Neural cell (in vitro differentiated cells): ENCODE data around the gene GALNT16. TPM values are rescaled to one million over a fixed set of nuclear protein-coding genes. Genes with fewer than 3 reads are reported as not detected.
A peak's percentile ranks its signal among the peaks of the same experiment; 100 is the strongest.

ENCODE experiments used
- H2AFZ ChIP-seq: fragments of 200-600, 300-800 bp; sonication (generic), shearing (Covaris generic); 2 replicates; pipeline ENCODE4 v1.6.0; 2014; ENCODE audit warnings: low read depth, mild to moderate bottlenecking, antibody characterized with exemption, low read length, moderate library complexity
- H3F3A ChIP-seq: fragments of 200-600 bp; shearing (Covaris generic); 2 replicates; pipeline ENCODE4 v1.6.1; 2016; ENCODE audit warnings: mild to moderate bottlenecking, moderate library complexity, mixed read lengths, antibody characterized with exemption, low read length; ENCODE audit not compliant: insufficient read depth, poor library complexity, severe bottlenecking
- H3K27ac ChIP-seq: fragments of 200-600, 300-800 bp; sonication (generic), shearing (Covaris generic); 2 replicates; pipeline ENCODE4 v1.5.1; 2014; ENCODE audit warnings: mild to moderate bottlenecking, low read length, moderate library complexity
- H3K27me3 ChIP-seq: fragments of 300-800, 200-600 bp; sonication (generic), shearing (Covaris generic); 2 replicates; pipeline ENCODE4 v1.6.0; 2014; ENCODE audit warnings: mild to moderate bottlenecking, low read depth, low read length, moderate library complexity; ENCODE audit not compliant: insufficient read depth
- H3K36me3 ChIP-seq: fragments of 300-800, 200-600 bp; sonication (generic), shearing (Covaris generic); 2 replicates; pipeline ENCODE4 v1.5.1; 2014; ENCODE audit warnings: mild to moderate bottlenecking, antibody characterized with exemption, low read length, moderate library complexity; ENCODE audit not compliant: insufficient read depth
- H3K4me2 ChIP-seq: fragments of 300-800, 200-600 bp; sonication (generic), shearing (Covaris generic); 2 replicates; pipeline ENCODE4 v1.6.0; 2014; ENCODE audit warnings: mild to moderate bottlenecking, low read length
- H3K4me3 ChIP-seq: fragments of 300-800, 200-600 bp; sonication (generic), shearing (Covaris generic); 2 replicates; pipeline ENCODE4 v1.5.1; 2014; ENCODE audit warnings: mild to moderate bottlenecking, low read length, moderate library complexity
- H3K79me2 ChIP-seq: fragments of 200-600 bp; shearing (Covaris generic); replicated peaks from 2 replicates; pipeline ENCODE4 v1.6.0; 2014; ENCODE audit warnings: mild to moderate bottlenecking, low read length, moderate library complexity; ENCODE audit not compliant: insufficient read depth
- H3K9ac ChIP-seq: fragments of 300-800, 200-600 bp; sonication (generic), shearing (Covaris generic); 2 replicates; pipeline ENCODE4 v1.6.1; 2016; ENCODE audit warnings: mild to moderate bottlenecking, low read length, mixed read lengths
- H3K9me2 ChIP-seq: fragments of 200-600 bp; shearing (Covaris generic); 2 replicates; pipeline ENCODE4 v1.6.1; 2016; ENCODE audit warnings: mild to moderate bottlenecking, low read length, mixed read lengths; ENCODE audit not compliant: insufficient read depth
- H3K9me3 ChIP-seq: fragments of 200-600, 300-800 bp; sonication (generic), shearing (Covaris generic); 2 replicates; pipeline ENCODE4 v1.6.1; 2016; ENCODE audit warnings: mild to moderate bottlenecking, mixed run types, low read length, moderate library complexity, mixed read lengths
- H4K20me1 ChIP-seq: fragments of 200-600 bp; shearing (Covaris generic); 2 replicates; pipeline ENCODE4 v1.6.1; 2016; ENCODE audit warnings: mild to moderate bottlenecking, mixed run types; ENCODE audit not compliant: insufficient read depth
- CTCF ChIP-seq: fragments of 450-650 bp; IDR thresholded peaks from 2 replicates; pipeline ENCODE4 v1.5.1; 2014; ENCODE audit warnings: antibody characterized with exemption, mild to moderate bottlenecking, moderate library complexity; ENCODE audit not compliant: poor library complexity, severe bottlenecking
- EP300 ChIP-seq: fragments of 450-650 bp; conservative IDR thresholded peaks from 2 replicates; pipeline ENCODE4 v1.6.1; 2014; ENCODE audit warnings: antibody characterized with exemption, mild to moderate bottlenecking, moderate library complexity; ENCODE audit not compliant: poor library complexity, severe bottlenecking
- EZH2 ChIP-seq: fragments of 200-600, 300-800 bp; shearing (Covaris generic), sonication (generic); IDR thresholded peaks from 2 replicates; pipeline ENCODE4 v1.6.1; 2014; ENCODE audit warnings: antibody characterized with exemption, low read length, borderline replicate concordance, mild to moderate bottlenecking; ENCODE audit not compliant: insufficient read depth, poor library complexity, severe bottlenecking
- MXI1 ChIP-seq: fragments of 450-650 bp; conservative IDR thresholded peaks from 2 replicates; pipeline ENCODE4 v1.6.1; 2014; ENCODE audit warnings: antibody characterized with exemption, mild to moderate bottlenecking; ENCODE audit not compliant: poor library complexity, severe bottlenecking
- POLR2AphosphoS5 ChIP-seq: IDR thresholded peaks from 2 replicates; pipeline ENCODE4 v1.6.1; 2012
- RAD21 ChIP-seq: fragments of 450-650 bp; conservative IDR thresholded peaks from 2 replicates; pipeline ENCODE4 v1.6.1; 2014; ENCODE audit warnings: antibody characterized with exemption, mild to moderate bottlenecking, moderate library complexity
- REST ChIP-seq: IDR thresholded peaks from 2 replicates; pipeline ENCODE4 v1.6.1; 2012; ENCODE audit warnings: borderline replicate concordance
- SMC3 ChIP-seq: fragments of 450-650 bp; conservative IDR thresholded peaks from 2 replicates; pipeline ENCODE4 v1.6.1; 2014; ENCODE audit warnings: antibody characterized with exemption, mild to moderate bottlenecking, moderate library complexity; ENCODE audit not compliant: poor library complexity
- TAF1 ChIP-seq: IDR thresholded peaks from 2 replicates; pipeline ENCODE4 v1.6.1; 2012; ENCODE audit warnings: low read depth
- polyA plus RNA-seq: library from polyadenylated mRNA; depleted of rRNA; stranded (reverse); fragments of >200 nt; gene quantifications from 2 replicates; pipeline ENCODE4 v1.2.3, GENCODE V29; 2014

The GALNT16 gene
- polyA plus RNA-seq, 1 donor from 2014 or later: 23.8 TPM

GRCh38 chr14:69372146-69372545, 112.2 kb downstream of the GALNT16 start:
- H3K4me3 ChIP-seq: no peak overlapping the region
- TF ChIP-seq RAD21 (no peak), REST (no peak), CTCF (no peak), TAF1 (no peak), MXI1 (no peak), EZH2 (no peak), SMC3 (no peak), EP300 (no peak), POLR2AphosphoS5 (no peak)

GRCh38 chr14:69373104-69373503, 113.1 kb downstream of the GALNT16 start:
- Histone ChIP-seq H4K20me1 (no peaks in the 10 kb centered on the region), H3K79me2 (no peaks in the 10 kb centered on the region), H3K27me3 (no peaks in the 10 kb centered on the region), H3F3A (no peaks in the 10 kb centered on the region), H3K9ac (no peak overlapping the region), H3K4me3 (no peak overlapping the region), H3K9me2 (no peaks in the 10 kb centered on the region), H3K9me3 (no peaks in the 10 kb centered on the region), H2AFZ (no peak overlapping the region), H3K36me3 (no peaks in the 10 kb centered on the region), H3K27ac (peak overlapping the region; percentile 47), H3K4me2 (no peak overlapping the region)
- TF ChIP-seq MXI1 (no peak), POLR2AphosphoS5 (peak; percentile 11)

More at GRCh38 chr14:69372146-69372545, 112.2 kb downstream of the GALNT16 start:
- H3F3A ChIP-seq: no peaks in the 10 kb centered on the region
- no peaks in the 10 kb centered on the region for H3K27me3 ChIP-seq
- no peak overlapping the region for H3K9ac ChIP-seq
- no peaks in the 10 kb centered on the region for H3K9me3 ChIP-seq
- H2AFZ ChIP-seq: no peak overlapping the region
- no peaks in the 10 kb centered on the region for H3K9me2 ChIP-seq
- no peaks in the 10 kb centered on the region for H3K79me2 ChIP-seq
- H3K27ac ChIP-seq: no peak overlapping the region
- H3K36me3 ChIP-seq: no peaks in the 10 kb centered on the region
- no peaks in the 10 kb centered on the region for H4K20me1 ChIP-seq
- no peak overlapping the region for H3K4me2 ChIP-seq

GRCh38 chr14:69374235-69374634, 114.3 kb downstream of the GALNT16 start:
- H3K27ac ChIP-seq: no peak overlapping the region
- H3K9me3 ChIP-seq: no peaks in the 10 kb centered on the region
- H2AFZ ChIP-seq: no peak overlapping the region
- no peaks in the 10 kb centered on the region for H4K20me1 ChIP-seq
- H3K36me3 ChIP-seq: no peaks in the 10 kb centered on the region
- H3K27me3 ChIP-seq: no peaks in the 10 kb centered on the region
- TF ChIP-seq EP300: no peak
- TF ChIP-seq CTCF: no peak
- TF ChIP-seq EZH2: no peak
- TF ChIP-seq POLR2AphosphoS5: no peak
- no peak for TF ChIP-seq MXI1
- TF ChIP-seq SMC3: no peak
- TF ChIP-seq RAD21: no peak
- TF ChIP-seq TAF1: no peak
- TF ChIP-seq REST: no peak
- no peak overlapping the region for H3K4me2 ChIP-seq
- no peak overlapping the region for H3K4me3 ChIP-seq
- H3K9ac ChIP-seq: no peak overlapping the region
- no peaks in the 10 kb centered on the region for H3F3A ChIP-seq
- no peaks in the 10 kb centered on the region for H3K9me2 ChIP-seq
- no peaks in the 10 kb centered on the region for H3K79me2 ChIP-seq
